SK-N-SH treated with all-trans-retinoic acid at 6 μM for 48 hours (cell line): ENCODE data around the gene HTR1D.

Experiments used
- BACH2 ChIP-seq: fragments of 250-450 bp; sonication (Bioruptor Pico); IDR thresholded peaks from 2 replicates; pipeline ENCODE4 v1.9.0; 2021; ENCODE audit warnings: mild to moderate bottlenecking, borderline replicate concordance
- GLIS3 ChIP-seq: fragments of 250-450 bp; sonication (Bioruptor Pico); IDR thresholded peaks from 2 replicates; pipeline ENCODE4 v1.5.0; 2020; ENCODE audit warnings: mild to moderate bottlenecking, moderate library complexity
- PATZ1 ChIP-seq: fragments of 250-450 bp; sonication (Bioruptor Pico); IDR thresholded peaks from 2 replicates; pipeline ENCODE4 v1.8.0; 2020; ENCODE audit warnings: mild to moderate bottlenecking, moderate library complexity, borderline replicate concordance
- POU6F1 ChIP-seq: fragments of 250-450 bp; sonication (Bioruptor Pico); IDR thresholded peaks from 2 replicates; pipeline ENCODE4 v1.8.0; 2021; ENCODE audit warnings: low read depth, mild to moderate bottlenecking, moderate library complexity, borderline replicate concordance
- PPARA ChIP-seq: fragments of 250-450 bp; sonication (Bioruptor Pico); IDR thresholded peaks from 2 replicates; pipeline ENCODE4 v1.5.0; 2020; ENCODE audit warnings: mild to moderate bottlenecking, borderline replicate concordance
- TCF4 ChIP-seq: fragments of 250-450 bp; sonication (Bioruptor Pico); IDR thresholded peaks from 2 replicates; pipeline ENCODE4 v1.8.0; 2021; ENCODE audit warnings: mild to moderate bottlenecking, moderate library complexity, borderline replicate concordance
- ZC3H10 ChIP-seq: fragments of 250-450 bp; sonication (Bioruptor Pico); IDR thresholded peaks from 2 replicates; pipeline ENCODE4 v1.5.1; 2021; ENCODE audit warnings: mild to moderate bottlenecking, moderate library complexity
- ZFP3 ChIP-seq: fragments of 250-450 bp; sonication (Bioruptor Pico); IDR thresholded peaks from 2 replicates; pipeline ENCODE4 v1.5.0; 2020; ENCODE audit warnings: mild to moderate bottlenecking, moderate library complexity

GRCh38 chr1:23247276-23247675, 30.0 kb upstream of the HTR1D start:
- no peak for TF ChIP-seq TCF4 (CRISPR knock-in tag)
- TF ChIP-seq ZC3H10: no peak
- no peak for TF ChIP-seq GLIS3 (CRISPR knock-in tag)
- TF ChIP-seq PPARA (CRISPR knock-in tag): no peak
- TF ChIP-seq PATZ1 (CRISPR knock-in tag): no peak
- no peak for TF ChIP-seq POU6F1 (CRISPR knock-in tag)
- TF ChIP-seq ZFP3 (CRISPR knock-in tag): no peak
- TF ChIP-seq BACH2 (CRISPR knock-in tag): no peak
